Mucosa of stomach (tissue), 1 donor: ENCODE measurements around the gene ATP9B.
"Not testable (repeated sequence)": the region's sequence is repeated elsewhere in the genome, so short reads cannot be mapped to it uniquely, and the experiment has no call there.

Source experiments
- H3K27me3 ChIP-seq: one replicate; pipeline ENCODE4 v1.7.0; 2013; ENCODE audit warnings: mild to moderate bottlenecking, low read length; ENCODE audit not compliant: control insufficient read depth, insufficient read depth
- H3K36me3 ChIP-seq: one replicate; pipeline ENCODE4 v1.7.0; 2013; ENCODE audit warnings: low read length; ENCODE audit not compliant: control insufficient read depth, insufficient read depth
- H3K4me1 ChIP-seq: one replicate; pipeline ENCODE4 v1.7.0; 2013; ENCODE audit warnings: mild to moderate bottlenecking, low read length; ENCODE audit not compliant: control insufficient read depth, insufficient read depth
- H3K4me3 ChIP-seq: one replicate; pipeline ENCODE4 v1.7.0; 2013; ENCODE audit warnings: low read length
- H3K9ac ChIP-seq: one replicate; pipeline ENCODE4 v1.7.0; 2013; ENCODE audit warnings: mild to moderate bottlenecking, low read length, moderate library complexity
- H3K9me3 ChIP-seq: one replicate; pipeline ENCODE4 v1.7.0; 2013; ENCODE audit warnings: mild to moderate bottlenecking, low read length, moderate library complexity; ENCODE audit not compliant: control insufficient read depth
- donor health status: Pancreatic carcinoma.

The ATP9B gene

DNA sequence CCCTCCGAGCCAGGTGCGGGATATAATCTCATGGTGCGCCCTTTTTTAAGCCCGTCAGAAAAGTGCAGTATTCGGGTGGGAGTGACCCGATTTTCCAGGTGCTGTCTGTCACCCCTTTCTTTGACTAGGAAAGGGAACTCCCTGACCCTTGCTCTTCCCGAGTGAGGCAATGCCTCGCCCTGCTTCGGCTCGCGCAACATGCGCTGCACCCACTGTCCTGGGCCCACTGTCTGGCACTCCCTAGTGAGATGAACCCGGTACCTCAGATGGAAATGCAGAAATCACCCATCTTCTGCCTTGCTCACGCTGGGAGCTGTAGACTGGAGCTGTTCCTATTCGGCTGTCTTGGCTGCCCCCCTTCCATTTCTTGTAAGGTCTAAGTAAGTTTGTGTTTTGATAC lies 221.2 kb downstream of the ATP9B start:
- H3K27me3 ChIP-seq, H3K36me3 ChIP-seq, H3K9ac ChIP-seq, H3K4me3 ChIP-seq, H3K4me1 ChIP-seq, H3K9me3 ChIP-seq: not testable (repeated sequence)

DNA sequence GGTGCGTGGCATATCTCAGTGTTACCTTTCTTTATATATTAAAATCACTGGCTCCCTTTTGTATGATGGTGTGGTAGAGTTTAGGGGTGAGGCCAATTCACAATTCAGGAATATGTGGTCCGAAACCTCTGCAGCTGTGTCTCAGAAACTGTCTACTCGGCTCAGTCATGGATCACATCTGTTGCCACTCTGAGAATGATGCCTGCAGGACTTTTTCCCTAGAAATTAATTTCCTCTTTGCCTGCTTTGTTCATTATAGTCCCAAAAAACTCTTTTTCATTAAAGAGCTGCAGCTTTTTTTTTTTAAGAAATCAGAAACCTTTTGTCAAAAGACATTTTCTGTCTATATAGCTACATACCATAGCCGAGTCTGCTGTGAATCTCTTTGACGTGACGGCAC lies 221.7 kb downstream of the ATP9B start:
- Histone ChIP-seq H3K36me3 (no peaks in the 10 kb centered on the region), H3K9me3 (no peaks in the 10 kb centered on the region), H3K9ac (no peak overlapping the region), H3K27me3 (no peaks in the 10 kb centered on the region), H3K4me3 (no peak overlapping the region), H3K4me1 (no peaks in the 10 kb centered on the region)

DNA sequence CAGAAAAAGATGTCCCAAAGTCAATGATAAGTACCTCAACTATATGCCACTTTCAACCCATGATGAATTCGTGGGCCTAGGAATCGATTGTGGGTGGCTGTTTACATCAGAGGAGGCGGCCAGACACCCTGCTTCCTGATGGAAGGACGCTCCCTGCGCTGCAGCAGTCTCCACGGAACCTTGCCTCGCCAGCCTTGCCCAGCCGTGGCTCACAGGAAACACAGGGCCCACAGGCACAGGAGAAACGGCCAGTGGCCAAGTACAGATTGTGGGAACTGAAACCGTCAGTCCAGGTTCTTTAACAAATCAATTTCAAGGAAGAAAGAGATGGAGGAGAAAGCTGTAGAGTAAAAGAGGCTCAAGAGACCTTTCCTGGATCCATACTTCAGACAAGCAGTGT lies 225.0 kb downstream of the ATP9B start:
- no peak overlapping the region for H3K9ac ChIP-seq
- no peak overlapping the region for H3K4me3 ChIP-seq
- no peaks in the 10 kb centered on the region for H3K36me3 ChIP-seq
- no peaks in the 10 kb centered on the region for H3K27me3 ChIP-seq
- H3K4me1 ChIP-seq, result no peaks in the 10 kb centered on the region
- no peaks in the 10 kb centered on the region for H3K9me3 ChIP-seq

GRCh38 chr18:79299272-79299671 lies 230.1 kb downstream of the ATP9B start:
- no peaks in the 10 kb centered on the region for H3K27me3 ChIP-seq
- no peak overlapping the region for H3K4me3 ChIP-seq
- no peaks in the 10 kb centered on the region for H3K4me1 ChIP-seq
- H3K9ac ChIP-seq, result no peak overlapping the region
- H3K36me3 ChIP-seq, result peaks cover 5% of the 10 kb centered on the region
- H3K9me3 ChIP-seq, result no peaks in the 10 kb centered on the region

DNA sequence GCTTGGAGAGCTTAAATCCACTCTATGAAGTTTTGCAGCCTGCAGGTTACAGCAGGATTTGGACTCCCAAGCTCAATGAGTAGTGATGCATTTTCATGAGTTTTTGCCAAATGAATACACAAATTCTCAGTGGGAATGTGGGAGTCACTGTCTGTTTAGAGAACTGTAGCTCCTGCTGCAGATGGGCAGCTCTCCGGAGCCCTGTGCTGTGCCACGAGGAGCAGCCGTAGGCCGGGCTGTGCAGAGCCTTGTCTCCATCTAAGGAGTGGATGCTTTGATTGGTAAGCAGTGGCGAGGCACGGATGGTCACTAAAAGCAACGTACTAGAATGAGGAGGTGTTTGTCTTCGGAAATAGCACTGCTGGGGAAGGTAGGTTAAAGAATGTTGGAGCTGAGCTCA lies 230.5 kb downstream of the ATP9B start:
- Histone ChIP-seq H3K4me3 (no peak overlapping the region), H3K9ac (no peak overlapping the region), H3K4me1 (no peaks in the 10 kb centered on the region)

DNA sequence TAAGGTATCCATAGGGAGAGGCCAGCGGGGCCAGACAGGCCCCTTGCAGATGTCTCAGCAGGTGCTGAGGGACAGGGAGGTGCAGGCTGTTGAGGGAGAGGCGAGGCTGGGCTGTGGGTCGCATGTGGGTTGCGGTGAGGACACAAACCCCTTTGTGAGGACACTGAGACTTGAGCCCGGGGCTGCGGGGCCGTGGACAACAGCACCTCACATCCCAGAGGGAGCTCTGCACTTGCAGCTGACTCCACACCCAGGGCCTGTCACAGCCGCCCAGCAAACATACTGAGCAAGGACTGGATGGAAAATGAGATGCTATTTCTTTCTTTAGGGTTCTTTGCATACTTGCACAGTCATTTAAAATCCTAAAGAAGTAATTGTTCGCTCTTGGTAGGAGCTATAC lies 231.2 kb downstream of the ATP9B start:
- Histone ChIP-seq H3K9ac (no peak overlapping the region), H3K4me1 (no peaks in the 10 kb centered on the region)

More for the DNA sequence above, 230.5 kb downstream of the ATP9B start:
- Histone ChIP-seq H3K27me3 (no peaks in the 10 kb centered on the region), H3K36me3 (peaks cover 5% of the 10 kb centered on the region), H3K9me3 (no peaks in the 10 kb centered on the region)

DNA sequence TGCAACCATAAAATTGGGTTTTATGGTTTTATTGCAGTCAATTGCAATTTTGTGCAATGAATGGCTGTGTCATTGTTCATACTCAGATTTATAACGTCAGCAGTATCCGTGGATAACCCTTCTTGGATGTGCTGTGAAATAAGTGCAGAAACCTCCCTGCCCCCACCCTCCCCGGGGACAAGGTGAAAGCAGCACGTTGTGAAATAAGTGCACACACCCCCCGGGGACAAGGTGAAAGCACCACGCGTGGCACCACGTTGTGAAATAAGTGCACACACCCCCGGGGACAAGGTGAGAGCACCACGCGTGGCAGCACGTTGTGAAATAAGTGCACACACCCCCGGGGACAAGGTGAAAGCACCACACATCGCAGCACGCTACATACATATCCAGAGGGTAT lies 232.9 kb downstream of the ATP9B start:
- no peaks in the 10 kb centered on the region for H3K27me3 ChIP-seq
- H3K4me1 ChIP-seq, result no peaks in the 10 kb centered on the region
- H3K9me3 ChIP-seq, result no peaks in the 10 kb centered on the region
- H3K4me3 ChIP-seq, result no peak overlapping the region
- no peak overlapping the region for H3K9ac ChIP-seq
- peaks cover 5% of the 10 kb centered on the region for H3K36me3 ChIP-seq

More for the DNA sequence above, 231.2 kb downstream of the ATP9B start:
- no peaks in the 10 kb centered on the region for H3K27me3 ChIP-seq
- H3K4me3 ChIP-seq, result no peak overlapping the region
- peaks cover 5% of the 10 kb centered on the region for H3K36me3 ChIP-seq
- no peaks in the 10 kb centered on the region for H3K9me3 ChIP-seq

DNA sequence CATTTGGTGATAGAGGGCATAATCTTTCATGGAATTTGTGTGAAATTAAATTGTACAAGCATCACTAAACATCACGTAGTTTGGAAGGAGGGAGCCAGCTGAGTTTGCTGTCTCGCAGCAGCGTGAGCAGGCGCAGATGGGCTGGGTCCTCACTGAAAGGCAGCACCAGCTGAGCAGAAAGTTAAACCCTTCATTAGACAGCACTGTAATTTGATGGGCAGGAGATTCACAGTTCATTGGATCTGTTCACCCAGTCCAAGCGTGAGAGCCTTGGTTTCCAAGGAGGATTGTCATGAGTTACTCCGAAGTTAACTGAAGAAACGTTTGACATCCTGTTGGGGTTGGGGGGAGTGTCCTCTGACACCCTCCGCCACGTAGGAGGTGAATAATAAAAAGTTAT lies 236.7 kb downstream of the ATP9B start:
- peaks cover 5% of the 10 kb centered on the region for H3K36me3 ChIP-seq
- H3K9ac ChIP-seq, result no peak overlapping the region
- no peak overlapping the region for H3K4me3 ChIP-seq
- no peaks in the 10 kb centered on the region for H3K9me3 ChIP-seq
- H3K27me3 ChIP-seq, result no peaks in the 10 kb centered on the region
- H3K4me1 ChIP-seq, result no peaks in the 10 kb centered on the region

DNA sequence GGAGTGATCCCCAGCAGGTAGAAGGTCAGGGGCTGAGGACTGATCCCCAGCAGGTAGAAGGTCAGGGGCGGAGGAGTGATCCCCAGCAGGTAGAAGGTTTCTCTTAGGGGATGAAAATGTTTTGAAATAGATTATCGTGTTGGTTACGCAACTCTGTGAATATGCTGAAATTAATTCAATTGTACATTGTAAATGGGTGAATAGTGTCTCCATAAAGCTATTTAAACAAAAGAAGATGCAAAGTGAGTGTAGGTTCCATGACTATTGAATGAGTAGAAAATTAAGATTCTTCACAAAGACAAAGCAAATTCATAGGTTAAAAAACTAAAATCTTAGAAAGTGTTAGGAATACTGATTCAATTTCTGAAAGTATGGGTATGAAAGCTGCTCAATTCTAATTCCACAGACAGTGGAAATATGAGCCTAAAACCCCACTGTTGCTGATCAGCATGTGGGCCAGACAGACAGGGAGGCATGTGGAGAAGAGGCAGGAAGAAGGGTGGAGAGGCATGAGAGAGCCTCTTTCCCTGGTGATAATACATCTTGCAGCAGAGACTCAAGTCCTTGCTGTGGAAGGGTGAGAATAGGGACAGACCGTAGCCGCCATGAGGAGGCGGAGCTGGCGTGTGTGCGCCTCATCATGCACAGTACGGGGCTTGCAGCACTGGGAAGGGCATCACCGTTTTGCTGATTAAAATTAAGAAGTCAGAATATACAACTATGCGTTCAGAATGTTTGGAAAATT lies 240.6 kb downstream of the ATP9B start:
- Histone ChIP-seq H3K9me3 (no peaks in the 10 kb centered on the region), H3K4me3 (no peak overlapping the region), H3K27me3 (no peaks in the 10 kb centered on the region), H3K36me3 (no peaks in the 10 kb centered on the region), H3K4me1 (no peaks in the 10 kb centered on the region), H3K9ac (no peak overlapping the region)

- Histone ChIP-seq H3K4me1 (no peaks in the 10 kb centered on the region), H3K36me3 (no peaks in the 10 kb centered on the region), H3K4me3 (no peak overlapping the region), H3K9me3 (no peaks in the 10 kb centered on the region), H3K27me3 (no peaks in the 10 kb centered on the region), H3K9ac (no peak overlapping the region)
Observed at GRCh38 chr18:79314838-79315388, 245.7 kb downstream of the ATP9B start.

DNA sequence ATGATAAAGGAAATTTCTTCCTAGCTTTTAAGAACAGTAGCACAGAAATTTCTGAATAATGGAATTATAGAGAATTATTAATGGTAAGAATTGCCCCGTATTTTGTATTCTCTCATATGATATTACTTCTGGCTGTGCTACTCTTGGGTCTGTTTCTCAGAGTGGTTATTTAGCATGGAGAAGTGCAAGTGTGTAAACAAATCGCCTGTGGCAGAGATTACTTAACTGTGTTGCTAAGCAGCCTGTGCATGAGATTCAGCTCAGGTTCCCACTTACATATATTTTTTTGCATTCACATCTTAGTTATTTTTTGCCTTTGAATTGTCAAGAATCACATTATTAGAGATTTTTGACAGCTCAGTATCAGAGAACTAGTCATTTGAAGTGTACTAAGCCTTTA lies 246.4 kb downstream of the ATP9B start:
- Histone ChIP-seq H3K4me1 (no peaks in the 10 kb centered on the region), H3K27me3 (no peaks in the 10 kb centered on the region), H3K9ac (no peak overlapping the region), H3K4me3 (no peak overlapping the region), H3K36me3 (no peaks in the 10 kb centered on the region), H3K9me3 (no peaks in the 10 kb centered on the region)

DNA sequence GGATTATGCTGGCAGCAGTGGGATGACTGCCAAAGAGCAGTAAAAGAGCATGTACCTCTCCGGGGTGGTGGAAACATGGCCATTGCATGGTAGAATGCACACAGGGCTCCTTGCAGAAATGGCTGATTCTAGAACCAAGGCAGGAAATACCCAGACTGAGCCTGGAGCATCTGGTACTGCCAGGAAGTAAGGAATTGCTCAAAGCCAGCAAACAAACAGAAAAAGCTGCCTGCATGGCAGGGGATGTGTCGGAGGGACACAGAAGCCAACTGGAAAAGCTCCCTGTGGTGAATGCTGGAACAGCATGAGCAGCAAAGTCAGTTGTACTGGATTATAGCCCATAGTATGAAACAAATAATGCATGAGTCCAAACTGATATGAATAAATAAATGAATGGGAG lies 248.5 kb downstream of the ATP9B start:
- Histone ChIP-seq H3K9ac (no peak overlapping the region), H3K27me3 (no peaks in the 10 kb centered on the region), H3K36me3 (no peaks in the 10 kb centered on the region), H3K9me3 (no peaks in the 10 kb centered on the region), H3K4me1 (no peaks in the 10 kb centered on the region), H3K4me3 (no peak overlapping the region)
